Posterior cingulate gyrus (tissue), 11 donors: ENCODE results near the gene PNKD.

Source experiments
- DNase-seq, 10 donors: peaks; one replicate each; pipeline versions ENCODE4 v3.0.0 to v3.0.0-alpha.2; 2020 to 2021; ENCODE audit warnings: mixed read lengths in 3 of 10
- intact Hi-C: fragments of 100-400 bp; cut with DNase I; formaldehyde crosslinking; loops from one replicate; pipeline ENCODE4 v1.15.1; 2023

The PNKD gene

GRCh38 chr2:218269900-218270720 lies at the start of gene PNKD, which contains the start of gene AAMP:
Gene PNKD, plus strand, starts transcription at chr2:218270519. Its CDS starts 17 bp downstream, at chr2:218270536.
Gene AAMP, minus strand, starts transcription at chr2:218270137. Its CDS starts 51 bp downstream, at chr2:218270086.
- DNase-seq = peak; percentile 100
- intact Hi-C loops = loop anchor here (1.0 to 5.0 kb wide), 3 partner anchors 23 to 297 kb away; partner anchors contain the start of genes ARPC2, CNOT9, TMBIM1 and USP37

- peak in 2 of 10 donors; percentile 23 to 26 for DNase-seq
Measured at GRCh38 chr2:218221000-218221399, 49.3 kb upstream of the PNKD start.

DNA sequence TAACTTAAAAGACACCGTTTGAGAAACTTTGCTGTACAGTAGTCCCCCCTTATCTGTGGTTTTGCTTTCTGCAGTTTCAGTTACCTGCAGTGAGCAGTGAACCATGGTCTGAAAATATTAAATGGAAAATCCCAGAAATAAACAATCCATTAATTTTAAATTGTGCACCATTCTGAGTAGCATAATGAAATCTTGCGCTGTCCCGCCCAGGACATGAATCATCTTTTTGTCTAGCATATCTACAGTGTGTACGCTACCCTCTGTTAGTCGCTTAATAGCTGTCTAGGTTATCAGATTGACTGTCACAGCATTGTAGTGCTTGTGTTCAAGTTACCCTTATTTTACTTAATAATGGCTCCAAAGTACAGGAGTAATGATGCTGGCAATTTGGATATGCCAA lies 47.3 kb upstream of the PNKD start:
- no peak for DNase-seq
- intact Hi-C loops = no loop called here

More at GRCh38 chr2:218221000-218221399, 49.3 kb upstream of the PNKD start:
- intact Hi-C loops = no loop called here

- intact Hi-C loops = no loop called here
- DNase-seq = no peak
Measured at GRCh38 chr2:218224186-218224585, 46.1 kb upstream of the PNKD start.

- intact Hi-C loops = no loop called here
- no peak for DNase-seq
Measured at GRCh38 chr2:218226903-218227302, 43.4 kb upstream of the PNKD start.

DNA sequence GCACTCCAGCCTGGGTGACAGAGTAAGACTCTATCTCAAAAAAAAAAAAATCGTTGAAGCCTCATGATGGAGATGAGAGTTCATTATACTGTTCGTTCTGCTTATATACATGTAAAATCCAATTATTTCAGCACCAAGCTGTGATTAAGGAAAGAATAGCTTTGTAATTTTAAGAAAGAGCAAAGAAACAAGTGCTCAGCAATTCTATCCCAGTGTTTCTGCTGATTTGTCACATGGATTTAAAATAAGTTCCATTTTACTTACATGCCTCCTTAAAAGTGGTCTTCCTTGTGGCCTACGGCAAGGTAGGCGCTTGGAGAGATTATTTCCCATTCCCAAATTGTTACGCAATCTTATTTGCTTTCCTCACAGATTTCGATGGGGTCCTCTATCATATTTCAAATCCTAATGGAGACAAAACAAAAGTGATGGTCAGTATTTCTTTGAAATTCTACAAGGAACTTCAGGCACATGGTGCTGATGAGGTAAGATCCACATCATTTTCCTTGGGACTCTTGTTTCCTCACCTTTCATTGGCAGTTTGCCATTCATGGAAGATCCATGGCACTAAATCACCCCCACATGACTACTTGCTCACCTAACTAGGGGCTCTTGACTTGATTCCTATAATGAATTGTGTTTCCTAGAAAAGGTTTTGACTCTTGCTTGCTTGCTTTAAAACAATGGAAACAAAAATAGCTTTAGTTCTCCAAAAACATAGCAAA lies 41.8 kb upstream of the PNKD start:
- DNase-seq = no peak
- intact Hi-C loops = no loop called here

- DNase-seq = no peak
- intact Hi-C loops = no loop called here
Measured at GRCh38 chr2:218229239-218229638, 41.1 kb upstream of the PNKD start.

DNA sequence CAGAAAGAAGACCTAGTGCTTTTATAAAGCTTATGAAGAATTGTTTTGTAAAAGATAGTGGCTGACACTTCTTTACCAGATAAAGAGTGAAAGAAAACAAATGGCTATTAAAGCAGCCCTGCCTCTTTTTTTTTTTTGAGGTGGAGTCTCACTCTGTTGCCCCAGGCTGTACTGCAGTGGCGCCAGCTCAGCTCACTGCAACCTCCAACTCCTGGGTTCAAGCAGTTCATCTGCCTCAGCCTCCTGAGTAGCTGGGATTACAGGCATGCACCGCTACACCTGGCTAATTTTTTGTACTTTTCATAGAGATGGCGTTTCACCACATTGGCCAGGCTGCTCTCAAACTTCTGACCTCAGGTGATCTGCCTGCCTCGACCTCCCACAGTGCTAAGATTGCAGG lies 40.5 kb upstream of the PNKD start:
- DNase-seq = no peak
- intact Hi-C loops = no loop called here

DNA sequence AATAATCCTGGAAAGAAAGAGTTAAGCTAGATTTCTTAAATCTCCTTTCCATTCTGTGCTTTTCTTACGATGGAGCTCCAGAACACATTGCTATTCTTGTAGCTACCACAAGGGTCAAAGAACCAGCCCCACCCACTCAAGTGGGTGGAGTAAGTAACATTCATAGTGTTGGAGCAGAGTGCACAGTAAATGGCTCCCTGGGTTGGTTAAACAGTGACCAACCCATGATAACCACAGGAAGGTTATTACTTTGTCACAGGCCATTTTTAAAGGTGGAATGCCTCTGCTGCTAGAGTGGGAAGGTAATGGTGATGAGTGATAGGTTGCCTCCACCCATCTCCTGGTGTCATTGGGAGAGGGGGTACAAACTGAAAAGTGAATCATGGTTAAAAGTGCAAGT lies 39.4 kb upstream of the PNKD start:
- intact Hi-C loops = no loop called here
- no peak for DNase-seq

DNA sequence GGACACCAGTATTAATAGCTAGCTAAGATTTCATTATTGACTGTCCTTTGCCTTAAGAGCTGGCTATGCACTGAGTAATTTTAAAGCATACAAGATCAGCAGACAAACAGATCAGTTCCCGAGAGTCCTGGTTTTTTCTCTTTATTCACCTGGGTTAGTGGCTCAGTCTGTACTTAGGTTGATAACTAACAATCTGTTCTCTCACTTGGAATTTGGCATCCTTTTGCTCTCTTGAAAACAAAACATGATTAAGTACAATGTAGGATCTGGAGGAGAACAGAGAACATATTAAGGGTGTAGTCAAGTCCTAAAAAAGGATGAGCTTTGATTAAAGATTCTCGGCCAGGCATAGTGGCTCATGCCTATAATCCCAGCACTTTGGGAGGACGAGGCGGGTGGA lies 36.8 kb upstream of the PNKD start:
- no peak for DNase-seq
- intact Hi-C loops = no loop called here

GRCh38 chr2:218234521-218234920 lies 35.8 kb upstream of the PNKD start:
- intact Hi-C loops = no loop called here
- no peak for DNase-seq

GRCh38 chr2:218235017-218235416 lies 35.3 kb upstream of the PNKD start:
- intact Hi-C loops = no loop called here
- DNase-seq = no peak

DNA sequence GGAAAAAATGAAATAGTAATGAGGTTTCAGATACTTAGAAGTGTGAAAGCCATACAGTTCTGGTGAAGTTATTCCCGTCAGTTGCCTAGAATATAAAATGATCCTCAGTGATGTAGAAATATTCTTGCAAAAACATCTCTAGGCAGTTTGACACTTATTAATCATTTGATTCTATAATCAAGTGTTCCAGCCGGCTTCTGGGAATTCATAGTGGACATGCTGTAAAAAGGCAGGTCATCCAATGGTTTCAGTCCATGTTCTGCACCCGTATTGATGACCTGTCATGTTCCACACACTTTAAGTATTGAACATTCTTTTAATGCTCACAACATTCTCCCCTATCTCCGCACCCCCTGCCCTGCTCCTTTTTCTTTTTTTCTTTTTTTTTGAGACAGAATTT lies 33.5 kb upstream of the PNKD start:
- no peak for DNase-seq
- intact Hi-C loops = no loop called here

GRCh38 chr2:218238887-218239286 lies 31.4 kb upstream of the PNKD start:
- intact Hi-C loops = no loop called here
- DNase-seq = no peak

DNA sequence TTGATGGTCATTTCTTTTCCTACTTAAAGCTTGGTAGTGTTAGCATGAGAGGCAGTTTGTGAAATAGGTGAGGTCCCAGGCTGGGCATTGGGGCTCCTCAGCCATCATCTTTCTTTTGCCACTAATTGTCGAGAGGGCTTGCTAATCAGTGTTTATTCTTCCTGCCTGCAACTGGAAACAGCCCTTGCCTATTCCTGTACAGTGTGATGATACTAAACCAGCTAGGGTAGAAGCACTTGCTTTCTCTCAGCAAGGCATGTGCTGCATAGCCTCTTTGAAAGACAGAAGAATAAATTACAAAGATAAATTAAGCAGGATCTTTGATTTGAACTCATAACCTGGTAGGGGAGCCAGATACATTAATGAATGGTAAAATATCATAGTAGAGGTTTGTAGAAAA lies 26.1 kb upstream of the PNKD start:
- intact Hi-C loops = no loop called here
- no peak for DNase-seq

- intact Hi-C loops = no loop called here
- DNase-seq = no peak
Measured at GRCh38 chr2:218244665-218245064, 25.7 kb upstream of the PNKD start.

DNA sequence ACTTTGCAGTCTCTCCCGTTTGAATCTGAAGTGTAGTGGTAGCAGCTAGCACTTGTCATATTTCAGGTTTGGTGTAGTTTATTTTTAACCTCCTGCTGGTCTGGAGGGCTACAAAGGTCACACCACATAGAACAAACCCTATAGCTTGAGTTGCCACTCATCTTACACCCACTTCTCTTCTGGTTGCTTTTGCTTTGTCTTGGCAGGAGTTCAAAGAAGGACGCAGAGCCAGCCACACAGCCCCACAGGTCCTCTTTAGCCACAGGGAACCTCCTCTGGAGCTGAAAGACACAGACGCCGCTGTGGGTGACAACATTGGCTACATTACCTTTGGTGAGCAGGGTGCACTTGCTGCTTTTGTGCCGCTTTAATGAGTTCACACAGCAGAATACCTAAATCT lies 25.1 kb upstream of the PNKD start:
- DNase-seq = no peak
- intact Hi-C loops = no loop called here

- DNase-seq = no peak
Measured at GRCh38 chr2:218249691-218250090, 20.6 kb upstream of the PNKD start.

GRCh38 chr2:218252509-218253231 lies 17.6 kb upstream of the PNKD start:
- DNase-seq = peak in 3 of 10 donors; percentile 37 to 88 (median 85)
- intact Hi-C loops = no loop called here

More at GRCh38 chr2:218249691-218250090, 20.6 kb upstream of the PNKD start:
- intact Hi-C loops = no loop called here

GRCh38 chr2:218253232-218253625 lies 17.1 kb upstream of the PNKD start:
- DNase-seq = peak in 1 of 10 donors; percentile 22
- intact Hi-C loops = no loop called here

DNA sequence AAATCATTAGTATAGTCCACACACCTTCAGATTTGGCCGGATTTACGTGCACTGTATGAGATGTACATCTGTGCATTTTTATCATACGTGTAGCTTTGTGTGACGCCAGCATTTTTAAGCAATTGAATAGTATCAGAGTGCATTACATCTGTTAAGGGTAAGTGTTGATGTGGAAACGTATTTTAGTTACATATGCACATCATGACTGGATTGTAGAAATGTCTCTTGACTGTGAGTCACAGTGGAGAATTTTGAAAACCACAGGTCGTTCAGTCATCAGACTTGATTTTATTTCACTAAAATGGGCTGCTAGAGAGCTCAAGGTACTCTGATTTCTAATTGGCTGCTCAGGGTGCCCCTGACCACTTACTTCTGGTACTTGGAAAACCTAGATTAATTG lies 14.9 kb upstream of the PNKD start:
- intact Hi-C loops = no loop called here
- peak in 1 of 10 donors; percentile 5 for DNase-seq
